GM18858 (cell line): ENCODE results near the gene PPRC1.
"Not testable (repeated sequence)": the region's sequence is repeated elsewhere in the genome, so short reads cannot be mapped to it uniquely, and the experiment has no call there.

Experiments used
- ATAC-seq: cut with Tn5 transposase; IDR thresholded peaks from one replicate; pipeline ENCODE4 v1.9.1; 2021; ENCODE audit not compliant: unreplicated experiment

PPRC1 gene

DNA sequence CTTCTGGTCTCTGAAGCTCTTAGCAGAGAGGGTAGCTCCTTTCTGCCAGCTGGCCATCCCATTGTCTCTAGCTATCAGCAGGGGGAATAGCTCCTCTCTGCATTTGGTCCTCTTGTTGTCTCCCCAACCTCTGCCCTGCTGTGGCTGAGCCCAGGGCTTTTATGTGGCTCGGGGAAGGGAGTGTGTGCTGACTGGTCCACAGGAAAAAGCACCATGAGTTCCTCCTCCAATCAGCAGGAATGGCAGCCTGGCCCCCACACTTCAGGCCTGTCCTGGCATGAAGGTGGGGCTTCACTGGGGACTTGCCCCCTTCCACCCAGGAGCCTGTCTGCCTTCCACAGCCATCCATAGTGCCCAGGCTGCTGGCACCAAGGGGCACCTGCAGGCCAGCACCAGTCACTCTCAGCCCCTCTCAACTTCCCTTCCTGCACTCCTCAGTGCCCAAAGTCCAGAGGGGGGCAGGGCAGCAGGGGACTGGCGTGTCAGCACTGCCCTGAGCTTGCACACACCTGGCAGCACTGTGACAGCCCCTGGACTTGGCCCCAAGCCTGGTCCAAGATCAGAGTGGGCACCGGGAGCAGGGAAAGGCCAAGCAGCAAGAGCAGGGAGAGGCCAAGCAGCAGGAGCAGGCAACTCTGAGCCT is 55.6 kb downstream of the PPRC1 start:
- ATAC-seq = no peak

DNA sequence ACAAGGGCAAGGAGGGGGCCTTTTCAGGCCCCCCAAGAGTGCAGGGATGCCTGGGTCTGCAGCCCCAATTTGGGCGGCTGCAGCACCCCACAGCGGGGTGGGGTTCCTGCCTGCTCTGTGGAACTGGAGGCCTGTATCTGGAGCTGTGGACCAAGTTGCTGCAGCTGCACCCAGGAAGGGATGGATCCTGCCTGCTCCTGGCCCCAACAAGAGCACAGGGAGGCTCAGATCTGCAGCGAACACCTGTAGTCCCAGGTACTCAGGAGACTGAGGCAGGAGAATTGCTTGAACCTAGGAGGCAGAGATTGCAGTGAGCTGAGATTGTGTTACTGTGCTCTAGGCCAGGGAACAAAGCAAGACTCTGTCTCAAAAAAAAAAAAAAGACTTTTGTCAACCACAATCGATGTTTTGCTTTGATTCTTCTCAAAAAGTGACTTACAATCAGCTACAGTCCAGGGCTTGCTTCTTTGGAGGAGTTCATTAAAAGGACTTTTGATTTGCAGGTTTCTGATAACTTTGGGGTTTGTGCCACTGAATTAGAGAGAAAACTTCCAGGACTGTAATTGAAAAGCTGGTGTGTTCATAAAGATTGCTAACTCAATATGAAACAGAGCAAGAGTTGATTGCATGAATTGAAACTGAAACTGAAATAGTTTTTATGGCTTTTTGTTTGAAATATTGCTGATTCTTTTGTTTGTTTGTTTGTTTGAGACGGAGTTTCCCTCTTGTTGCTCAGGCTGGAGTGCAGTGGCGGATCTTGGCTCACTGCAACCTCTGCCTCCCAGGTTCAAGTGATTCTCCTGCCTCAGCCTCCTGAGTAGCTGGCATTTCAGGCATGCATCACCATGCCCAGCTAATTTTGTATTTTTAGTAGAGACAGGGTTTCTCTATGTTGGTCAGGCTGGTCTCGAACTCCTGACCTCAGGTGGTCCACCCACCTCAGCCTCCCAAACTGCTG is 56.4 kb downstream of the PPRC1 start:
- ATAC-seq = not testable (repeated sequence)

DNA sequence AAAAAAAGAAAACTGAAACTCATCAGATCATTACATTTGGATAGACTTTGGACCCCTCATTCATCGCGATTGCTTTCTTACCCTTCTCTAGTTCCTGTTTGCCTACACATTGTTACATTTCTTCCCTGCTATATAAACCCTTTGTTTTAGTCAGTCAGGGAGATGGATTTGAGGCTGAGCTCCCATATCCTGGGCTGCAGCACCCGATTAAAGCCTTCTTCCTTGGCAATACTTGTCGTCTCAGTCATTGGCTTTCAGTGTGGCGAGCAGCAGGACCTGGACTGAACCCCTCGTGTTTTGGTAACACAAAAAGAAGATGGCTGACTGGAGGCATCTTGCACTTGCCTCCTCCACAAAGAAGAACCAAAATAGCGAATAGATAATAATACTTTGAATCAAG is 59.1 kb downstream of the PPRC1 start:
- no peak for ATAC-seq

DNA sequence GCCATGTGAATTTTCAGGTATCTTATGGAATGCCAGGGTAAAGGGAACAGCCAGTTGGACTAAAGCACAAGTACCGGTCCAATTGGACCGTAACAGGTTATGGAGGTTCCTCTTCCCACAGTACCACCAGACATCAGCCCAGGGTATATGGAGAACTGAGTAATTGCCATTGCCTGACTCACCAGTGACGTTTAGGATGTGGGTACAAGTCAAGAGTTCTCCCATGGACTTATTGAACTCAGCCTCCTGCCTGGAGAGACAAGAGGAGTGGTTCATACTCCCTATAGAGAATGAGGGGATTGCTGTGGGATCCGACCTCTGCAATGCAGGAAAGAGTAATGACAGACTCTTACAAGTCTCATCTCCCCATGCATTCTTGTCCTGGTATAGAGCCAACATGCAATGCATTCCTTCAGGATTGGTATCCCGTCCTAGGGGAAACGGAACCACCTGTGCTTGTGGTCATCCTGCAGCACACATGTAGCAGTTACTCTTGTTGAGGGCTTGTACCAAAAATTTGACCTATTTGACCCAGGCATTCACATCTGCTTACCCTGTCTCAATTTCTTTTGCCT is 62.5 kb downstream of the PPRC1 start:
- ATAC-seq = no peak

DNA sequence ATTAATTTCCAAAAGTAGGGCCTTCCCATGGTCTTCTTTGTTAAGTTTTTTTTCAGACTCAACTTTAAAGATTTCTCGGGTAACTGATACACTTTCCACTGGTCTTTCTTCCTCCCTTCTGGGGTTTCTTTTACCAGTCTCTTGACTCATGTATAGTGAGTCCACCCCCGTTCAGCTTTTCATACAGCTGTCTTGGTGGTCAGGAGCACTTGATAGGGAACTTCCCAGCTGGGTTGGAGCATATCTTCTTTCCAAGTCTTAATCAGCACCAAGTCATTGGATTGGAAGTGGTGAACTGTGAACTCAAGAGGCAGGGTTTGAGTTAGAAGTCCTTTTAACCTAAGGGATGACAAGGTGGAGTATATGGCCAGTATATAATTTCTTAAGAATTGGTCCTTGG is 64.1 kb downstream of the PPRC1 start:
- ATAC-seq = no peak

DNA sequence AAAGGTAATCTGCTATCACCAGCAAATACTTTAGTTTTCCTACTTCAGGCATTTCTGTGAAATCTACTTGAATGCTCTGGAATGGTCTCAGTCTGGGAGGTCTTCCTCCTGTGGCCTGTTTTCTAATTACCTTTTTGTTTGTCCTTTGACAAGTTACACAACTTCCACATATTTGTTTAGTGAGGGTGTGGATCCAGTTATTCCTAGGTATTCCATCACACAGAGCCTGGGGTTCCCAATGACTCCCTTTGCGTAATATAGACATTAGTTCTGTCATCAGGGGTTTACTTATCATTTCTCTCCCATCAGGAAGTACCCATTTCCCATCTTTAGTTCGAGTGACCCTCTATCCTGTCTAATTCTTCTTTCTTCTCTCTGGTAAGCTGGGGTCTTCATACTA is 65.2 kb downstream of the PPRC1 start:
- ATAC-seq = no peak
